Measurements from ENCODE around the gene LUZP1.

The LUZP1 gene

GRCh38 chr1:23150742-23151141, 17.9 kb downstream of the LUZP1 start:
- DNase-seq = no peak

DNA sequence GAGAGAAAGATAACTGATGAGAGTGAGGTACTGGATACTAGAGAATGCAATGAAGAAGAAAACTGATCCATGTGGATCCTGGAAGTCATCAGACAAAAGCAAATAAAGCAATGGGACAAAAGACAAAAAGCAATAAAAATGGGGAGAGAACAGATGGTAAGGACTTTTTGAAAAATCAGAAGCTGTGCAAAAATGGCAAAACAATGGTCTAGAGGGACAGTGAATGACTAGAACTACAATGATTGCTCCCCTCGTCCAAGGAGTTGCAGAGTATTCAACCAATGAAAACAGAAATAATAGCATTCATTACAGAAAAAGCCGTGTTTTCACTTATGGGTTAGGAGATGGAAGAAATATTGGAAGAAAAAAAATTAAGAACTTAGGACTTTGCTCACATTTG, 18.5 kb downstream of the LUZP1 start:
- DNase-seq = no peak

DNA sequence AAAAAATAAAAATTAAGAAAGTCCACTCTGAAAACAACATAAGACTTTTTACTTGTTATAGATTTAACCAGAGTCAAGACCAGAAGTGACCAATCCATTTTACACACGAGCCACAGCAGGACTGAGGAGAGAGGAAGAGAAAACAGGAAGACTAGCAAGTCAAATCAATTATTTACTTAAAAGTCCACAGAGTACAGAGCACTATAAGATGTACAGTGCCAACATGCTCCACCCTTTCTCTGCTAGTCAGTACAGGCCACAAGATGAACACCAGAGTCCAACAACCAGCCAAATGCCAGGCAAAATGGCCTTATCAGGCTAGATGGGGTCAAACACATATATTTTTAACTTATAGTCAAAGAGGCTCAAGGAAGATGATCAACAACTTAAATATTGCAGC, 19.5 kb downstream of the LUZP1 start:
- no peak for DNase-seq

GRCh38 chr1:23148084-23148483, 20.6 kb downstream of the LUZP1 start:
- DNase-seq = no peak

- DNase-seq = no peak
Observed at GRCh38 chr1:23140940-23141596, 27.6 kb downstream of the LUZP1 start.

DNA sequence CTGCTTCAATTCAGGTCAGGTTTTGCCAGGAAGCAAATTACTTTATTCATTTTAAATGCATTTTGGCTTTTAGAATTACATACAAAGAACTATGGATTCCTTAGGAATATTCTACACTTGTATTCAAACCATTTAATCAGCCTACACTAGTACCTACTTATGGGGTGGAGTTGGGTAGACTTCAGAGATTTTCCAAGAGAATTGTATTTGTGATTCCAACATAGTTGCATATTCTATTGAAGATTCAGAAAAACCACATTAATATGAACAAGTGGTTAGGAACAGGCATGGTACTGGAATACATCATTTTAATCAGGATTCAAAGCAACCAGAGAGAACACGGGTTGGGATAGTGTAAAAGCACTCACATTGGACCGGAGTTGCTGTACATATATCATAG, 33.4 kb downstream of the LUZP1 start:
- no peak for DNase-seq

DNA sequence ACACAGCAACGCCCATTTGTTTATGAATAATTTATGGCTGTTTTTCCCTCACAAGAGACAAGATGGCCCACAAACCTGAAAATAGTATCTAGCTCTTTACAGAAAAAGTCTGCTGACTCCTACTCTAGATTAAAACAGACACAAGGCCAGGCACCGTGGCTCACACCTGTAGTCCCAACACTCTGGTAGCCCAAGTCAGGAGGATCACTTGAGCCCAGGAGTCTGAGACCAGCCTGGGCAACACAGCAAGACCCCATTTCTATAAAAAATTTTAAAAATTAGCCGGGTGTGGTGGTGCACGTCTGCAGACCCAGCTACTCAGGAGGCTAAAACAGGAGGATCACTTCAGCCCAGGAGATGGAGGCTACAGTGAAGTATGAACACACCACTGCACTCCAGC, 34.6 kb downstream of the LUZP1 start:
- no peak for DNase-seq

DNA sequence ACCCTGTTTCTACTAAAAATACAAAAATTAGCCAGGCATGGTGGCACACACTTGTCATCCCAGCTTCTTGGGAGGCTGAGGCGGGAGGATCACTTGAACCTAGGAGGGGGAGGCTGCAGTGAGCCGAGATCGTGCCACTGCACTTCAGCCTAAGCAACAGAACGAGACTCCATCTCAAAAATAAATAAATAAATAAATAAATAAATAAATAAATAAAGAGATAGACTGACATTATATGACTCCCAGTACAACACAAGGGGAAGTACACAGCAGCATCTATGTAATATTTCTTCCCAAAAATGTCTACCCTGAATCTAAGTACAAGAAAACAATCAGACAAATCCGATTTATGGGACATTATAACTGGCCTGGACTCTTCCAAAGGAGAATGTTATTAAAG, 35.1 kb downstream of the LUZP1 start:
- no peak for DNase-seq

GRCh38 chr1:23132033-23132432, 36.6 kb downstream of the LUZP1 start:
- no peak for DNase-seq

GRCh38 chr1:23129846-23130245, 38.8 kb downstream of the LUZP1 start:
- DNase-seq = no peak

- DNase-seq = no peak
Observed at GRCh38 chr1:23126801-23127200, 41.9 kb downstream of the LUZP1 start.

- DNase-seq = no peak
Observed at GRCh38 chr1:23126200-23126599, 42.5 kb downstream of the LUZP1 start.

- no peak for DNase-seq
Observed at GRCh38 chr1:23125489-23125888, 43.2 kb downstream of the LUZP1 start.

GRCh38 chr1:23124259-23125026, 44.2 kb downstream of the LUZP1 start:
- DNase-seq = no peak

DNA sequence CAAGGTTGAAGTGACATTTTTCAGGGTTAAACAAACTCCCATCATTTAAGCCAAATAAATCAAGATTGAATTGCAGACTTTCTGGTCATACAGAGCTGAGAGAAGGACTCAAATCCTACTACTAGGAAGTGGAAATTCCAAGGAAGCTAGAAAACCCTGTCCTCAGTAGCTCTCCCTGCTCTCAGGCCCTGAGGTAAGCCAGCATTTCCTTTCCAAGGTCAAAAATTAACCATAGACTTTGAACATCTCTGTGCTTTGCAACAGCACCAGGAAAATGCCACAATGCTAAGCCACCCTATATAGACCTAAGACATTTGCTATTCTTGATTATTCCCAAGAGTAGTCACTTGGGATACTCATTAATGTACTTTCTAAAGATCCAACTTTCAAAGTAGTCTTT, 45.1 kb downstream of the LUZP1 start:
- DNase-seq = no peak

DNA sequence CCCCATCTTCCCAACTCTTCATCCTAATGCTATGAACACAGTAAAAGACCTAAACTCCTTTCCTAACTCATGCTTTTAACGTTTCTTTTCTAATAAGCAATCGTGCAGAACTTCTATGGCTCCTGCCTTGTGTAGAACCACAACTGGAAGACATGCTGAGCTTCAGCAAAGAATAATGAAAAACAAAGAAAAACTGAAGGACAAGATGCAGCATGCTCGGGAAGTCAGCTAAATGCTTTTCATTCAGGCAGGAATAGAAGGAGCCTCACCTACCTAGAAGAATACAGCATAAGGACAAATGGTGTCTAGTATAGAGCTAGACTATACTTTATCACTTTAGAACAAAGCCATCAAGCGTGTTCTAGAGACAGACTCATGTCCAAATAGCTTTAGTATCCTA, 45.9 kb downstream of the LUZP1 start:
- DNase-seq = no peak

DNA sequence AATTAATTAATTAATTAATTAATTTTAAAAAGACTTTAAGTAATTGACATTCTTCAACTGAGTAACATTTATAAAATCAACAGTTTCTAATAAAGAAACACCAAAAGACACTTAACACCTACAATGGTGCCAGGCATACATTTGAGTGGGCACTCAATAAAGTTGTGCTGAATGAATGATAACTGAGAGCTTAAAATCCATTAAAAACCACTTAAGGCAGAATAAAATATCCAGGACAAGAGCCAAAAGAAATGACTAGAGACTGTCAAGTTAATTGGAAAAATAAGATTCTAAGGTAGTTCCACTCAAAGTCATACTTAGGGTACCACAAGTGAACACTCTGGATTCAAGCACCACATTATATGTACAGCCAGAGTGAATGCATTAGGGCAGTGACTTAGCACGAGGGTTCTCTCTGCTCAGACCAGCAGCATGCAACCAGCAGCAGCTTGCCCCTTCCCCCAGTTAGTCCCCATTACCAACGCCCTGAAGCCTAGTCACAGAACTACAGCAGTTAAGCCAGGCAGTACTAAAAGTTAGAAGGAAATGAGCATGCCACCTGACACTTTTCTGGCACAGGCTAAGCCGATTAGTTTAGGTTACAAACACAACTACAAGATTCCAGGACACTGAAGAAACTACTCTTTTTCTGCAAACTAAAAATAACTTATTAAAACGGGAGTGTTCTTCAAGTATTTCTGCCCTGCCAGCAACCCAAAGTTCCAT, 46.5 kb downstream of the LUZP1 start:
- DNase-seq = no peak

DNA sequence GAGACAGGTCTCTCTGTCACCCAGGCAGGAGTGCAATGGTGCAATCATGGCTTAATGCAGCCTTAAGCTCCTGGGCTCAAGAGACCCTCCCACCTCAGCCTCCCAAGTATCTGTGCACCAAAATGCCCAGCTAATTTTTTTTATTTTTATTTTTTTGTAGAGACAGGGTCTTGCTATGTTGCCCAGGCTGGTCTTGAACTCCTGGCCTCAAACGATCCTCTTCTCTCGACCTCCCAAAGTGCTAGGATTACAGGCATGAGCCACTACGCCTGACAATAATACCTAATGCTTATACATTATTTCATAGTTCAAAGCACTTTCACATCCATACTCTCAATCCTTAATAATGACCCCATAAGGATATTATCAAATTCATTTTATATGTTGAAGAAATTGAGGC, 48.3 kb downstream of the LUZP1 start:
- DNase-seq = no peak

DNA sequence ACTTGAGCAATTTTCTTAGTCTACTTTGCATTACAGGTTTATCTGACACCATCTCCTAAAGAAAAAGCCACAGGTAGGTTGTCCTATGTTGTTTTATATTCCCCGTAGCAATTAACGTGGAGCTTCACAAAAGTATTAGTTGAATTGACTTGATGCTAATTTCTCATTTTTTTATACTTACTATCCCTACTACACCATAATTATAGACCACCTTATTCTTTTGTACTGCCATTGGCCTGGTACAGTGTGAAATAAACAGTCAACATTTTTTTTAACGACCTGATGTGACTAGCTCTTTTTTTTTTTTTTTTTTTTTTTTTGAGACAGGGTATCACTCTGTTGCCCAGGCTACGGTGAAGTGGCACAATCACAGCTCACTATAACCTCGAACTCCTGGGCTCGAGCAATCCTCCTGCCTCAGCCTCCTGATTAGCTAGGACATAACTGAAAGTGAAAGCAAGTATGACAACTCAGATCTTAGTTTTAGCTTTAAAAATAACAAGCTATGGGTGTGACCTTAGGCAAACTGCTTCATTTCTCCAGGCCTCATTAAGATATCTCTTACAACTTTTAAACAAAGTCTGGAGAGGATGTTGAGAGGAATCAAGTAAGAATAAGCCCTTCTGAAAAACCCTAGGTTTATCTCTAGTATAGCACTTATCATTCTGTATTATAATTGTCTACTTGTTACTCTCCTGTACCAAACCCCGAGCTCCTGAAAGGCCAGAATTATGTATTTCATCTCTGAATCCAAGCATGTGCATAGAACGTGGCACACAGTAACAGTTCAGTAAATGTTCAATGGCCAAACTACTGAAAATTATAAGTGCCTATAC, 49.5 kb downstream of the LUZP1 start:
- no peak for DNase-seq

DNA sequence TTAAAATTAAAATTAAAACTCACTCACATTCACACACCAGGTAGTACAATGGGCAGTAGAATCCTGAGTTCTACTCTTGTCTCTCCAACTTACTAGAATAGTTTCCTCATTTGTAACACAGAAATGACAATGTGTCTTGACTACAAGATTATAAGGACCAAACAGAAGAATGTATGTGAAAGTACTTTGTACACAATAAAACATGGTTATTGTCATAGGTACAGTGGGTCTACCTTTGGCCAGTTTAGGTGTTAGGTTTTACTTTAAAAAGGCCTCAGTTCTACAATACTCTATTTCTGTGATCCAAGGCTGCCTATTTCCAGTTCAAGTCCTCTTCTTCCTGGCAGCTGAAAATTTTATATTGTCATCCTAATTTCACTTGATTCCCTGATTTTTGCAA, 50.2 kb downstream of the LUZP1 start:
- no peak for DNase-seq

DNA sequence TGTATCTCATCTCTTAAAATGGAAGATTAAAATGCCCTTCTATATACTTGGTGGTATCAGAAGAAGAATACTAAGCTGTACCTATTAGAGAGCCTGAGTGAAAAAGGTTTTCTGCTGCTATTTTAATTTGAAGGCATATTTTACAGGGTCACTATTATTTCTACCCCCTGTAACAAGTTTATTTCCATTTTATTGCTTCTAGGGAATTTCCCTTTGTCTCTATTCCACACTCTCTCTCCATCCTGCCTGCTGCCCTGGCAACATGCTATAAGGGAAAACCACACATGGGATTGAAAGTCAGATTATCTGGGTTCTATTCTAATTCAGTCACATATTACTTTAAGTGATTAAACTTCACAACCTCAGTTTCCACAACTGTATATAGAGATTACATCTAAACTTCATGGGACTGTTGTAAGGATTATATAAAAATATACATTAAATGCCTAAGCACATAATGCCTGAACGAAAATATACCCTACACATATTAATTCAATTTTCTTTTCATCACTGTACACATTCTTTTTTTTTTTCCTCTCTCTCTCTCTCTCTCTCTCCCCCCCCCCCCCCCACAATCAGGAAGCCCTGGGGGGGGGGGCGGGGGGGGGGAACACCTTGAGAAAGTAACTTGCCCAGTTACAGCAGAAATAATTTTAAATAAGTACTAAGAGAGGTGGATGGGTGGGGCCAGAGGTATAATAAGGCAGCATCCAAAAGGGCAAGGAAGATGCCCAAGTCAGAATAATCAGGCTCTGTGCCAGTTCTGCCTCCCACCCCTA, 51.5 kb downstream of the LUZP1 start:
- no peak for DNase-seq

GRCh38 chr1:23116216-23116836, 52.3 kb downstream of the LUZP1 start:
- DNase-seq = no peak

Data from NCI-H187 treated with DMSO at 0.1 percent for 48 hours (cell line).